Astrocyte (in vitro differentiated cells and primary cell): ENCODE data around the gene URI1.

Experiments used
- CTCF ChIP-seq: IDR thresholded peaks from 2 replicates; pipeline ENCODE4 v1.5.1; 2011; ENCODE audit warnings: low read depth, mild to moderate bottlenecking, inconsistent platforms, low read length, moderate library complexity; ENCODE audit not compliant: insufficient read depth
- EZH2 ChIP-seq: IDR thresholded peaks from 2 replicates; pipeline ENCODE4 v1.6.1; 2012; ENCODE audit warnings: mild to moderate bottlenecking, low read length, inconsistent platforms; ENCODE audit not compliant: insufficient read depth

GRCh38 chr19:29992233-29992867 is 50.3 kb downstream of the URI1 start:
- no peak for TF ChIP-seq EZH2
- TF ChIP-seq CTCF = no peak
